CD4-positive, alpha-beta T cell treated with Interleukin-2 at 100 ng/mL for 4 hours (primary cell): ENCODE results near the gene CYP19A1.
"Not testable (repeated sequence)": the region's sequence is repeated elsewhere in the genome, so short reads cannot be mapped to it uniquely, and the experiment has no call there.

ENCODE experiments used
- DNase-seq: peaks from one replicate; pipeline ENCODE4 v3.0.0-alpha.2; 2020; ENCODE audit warnings: low spot score

Gene CYP19A1

GRCh38 chr15:51298620-51299019 lies 39.8 kb downstream of the CYP19A1 start:
- DNase-seq, result no peak

GRCh38 chr15:51290720-51291119 lies 47.7 kb downstream of the CYP19A1 start:
- no peak for DNase-seq

- DNase-seq, result no peak
Measured at GRCh38 chr15:51289290-51289689, 49.1 kb downstream of the CYP19A1 start.

GRCh38 chr15:51288143-51289065 lies 50.0 kb downstream of the CYP19A1 start:
- no peak for DNase-seq

GRCh38 chr15:51286816-51287215 lies 51.6 kb downstream of the CYP19A1 start:
- no peak for DNase-seq

GRCh38 chr15:51285399-51285798 lies 53.0 kb downstream of the CYP19A1 start:
- DNase-seq, result no peak

GRCh38 chr15:51284871-51285270 lies 53.5 kb downstream of the CYP19A1 start:
- no peak for DNase-seq

GRCh38 chr15:51283026-51283425 lies 55.4 kb downstream of the CYP19A1 start:
- no peak for DNase-seq

GRCh38 chr15:51282241-51282640 lies 56.2 kb downstream of the CYP19A1 start:
- not testable (repeated sequence) for DNase-seq

- no peak for DNase-seq
Measured at GRCh38 chr15:51281368-51281967, 56.9 kb downstream of the CYP19A1 start.

GRCh38 chr15:51280838-51281237 lies 57.6 kb downstream of the CYP19A1 start:
- DNase-seq, result no peak

GRCh38 chr15:51279391-51279790 lies 59.0 kb downstream of the CYP19A1 start:
- DNase-seq, result no peak

- no peak for DNase-seq
Measured at GRCh38 chr15:51277101-51277500, 61.3 kb downstream of the CYP19A1 start.

GRCh38 chr15:51274956-51275355 lies 63.4 kb downstream of the CYP19A1 start:
- DNase-seq, result no peak

GRCh38 chr15:51270706-51271105 lies 67.7 kb downstream of the CYP19A1 start:
- no peak for DNase-seq

GRCh38 chr15:51269496-51269895 lies 68.9 kb downstream of the CYP19A1 start:
- DNase-seq, result no peak

- no peak for DNase-seq
Measured at GRCh38 chr15:51267703-51268083, 70.7 kb downstream of the CYP19A1 start.

GRCh38 chr15:51267051-51267702 lies 71.2 kb downstream of the CYP19A1 start:
- no peak for DNase-seq

- no peak for DNase-seq
Measured at GRCh38 chr15:51266656-51267050, 71.7 kb downstream of the CYP19A1 start.

GRCh38 chr15:51265037-51265555 lies 73.3 kb downstream of the CYP19A1 start:
- no peak for DNase-seq

- DNase-seq, result no peak
Measured at GRCh38 chr15:51263726-51264125, 74.7 kb downstream of the CYP19A1 start.

- DNase-seq, result no peak
Measured at GRCh38 chr15:51263116-51263515, 75.3 kb downstream of the CYP19A1 start.

GRCh38 chr15:51262463-51262862 lies 75.9 kb downstream of the CYP19A1 start:
- DNase-seq, result no peak
